ENCODE measurements around the gene PSMF1.

DNA sequence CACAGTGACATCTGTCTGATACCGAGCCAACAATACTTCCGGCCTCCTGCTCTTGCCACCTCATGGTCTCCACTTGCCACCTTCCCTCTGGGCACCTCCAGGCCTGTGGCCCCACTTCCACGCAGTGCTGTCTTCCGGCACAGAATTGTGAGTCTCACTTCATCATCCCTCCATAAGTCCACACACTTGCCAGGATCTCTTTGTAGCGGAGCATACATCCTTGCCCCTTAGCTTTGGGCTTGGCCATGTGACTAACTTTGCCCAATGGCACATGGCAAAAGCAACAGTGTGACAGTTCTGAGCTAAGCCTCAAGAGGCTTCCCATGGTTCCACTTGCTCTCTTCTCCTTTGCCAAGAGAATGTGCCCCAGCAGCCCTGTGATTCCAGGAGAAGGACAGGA is 80.3 kb downstream of the PSMF1 start:
- TF ChIP-seq CTCF (conservative IDR thresholded peaks at IDR 0.05 in 1 of 2, IDR thresholded peaks at IDR 0.05 in 1 of 2; ENCODE audit: extremely low read depth in 1 of 2, insufficient read depth in 1 of 2, low read depth in 1 of 2, low read length in 2 of 2), result no peak
- no peak for TF ChIP-seq EZH2 (IDR thresholded peaks at IDR 0.05; ENCODE audit: borderline replicate concordance, low read length)
